PC-9 (cell line): ENCODE measurements around the gene SERTM1. TPM values are rescaled to one million over a fixed set of nuclear protein-coding genes. Genes with fewer than 3 reads are reported as not detected.

Experiments
- BruUV-seq: library from RNA; stranded (reverse); fragments of 400-500 nt; replicated peaks from 2 replicates; lab custom pipeline; 2021; lab: Mats Ljungman, UMichigan
- CTCF ChIA-PET: fragments of 300-600 bp; sonication (Branson Sonifier 250); formaldehyde crosslinking; loops from one replicate; lab custom pipeline; 2022; ENCODE audit warnings: antibody characterized with exemption; lab: Charles Lee
- POLR2A ChIA-PET: fragments of 300-600 bp; sonication (Branson Sonifier 250); formaldehyde crosslinking; loops from one replicate; lab custom pipeline; 2022; ENCODE audit warnings: antibody characterized with exemption; ENCODE audit not compliant: unreplicated experiment; lab: Charles Lee
- DNase-seq, 2 experiments: peaks; one replicate each; pipeline versions ENCODE4 v3.0.0 to v3.0.0-alpha.2; 2015 to 2022; ENCODE audit warnings: mixed read lengths in 1 of 2
- H2AFZ ChIP-seq: fragments of 200-600 bp; sonication (generic); 2 replicates; pipeline ENCODE4 v1.8.1; 2017; ENCODE audit warnings: antibody characterized with exemption
- H3F3A ChIP-seq: fragments of 200-600 bp; sonication (generic); 2 replicates; pipeline ENCODE4 v1.8.1; 2017; ENCODE audit warnings: antibody characterized with exemption, mild to moderate bottlenecking, low read depth; ENCODE audit not compliant: insufficient read depth
- H3K27ac ChIP-seq: fragments of 200-600 bp; sonication (generic); 2 replicates; pipeline ENCODE4 v1.6.1; 2016; ENCODE audit warnings: mixed run types
- H3K27me3 ChIP-seq: fragments of 200-600 bp; sonication (generic); 2 replicates; pipeline ENCODE4 v1.6.1; 2016; ENCODE audit warnings: low read depth, mixed run types; ENCODE audit not compliant: insufficient read depth
- H3K36me3 ChIP-seq: fragments of 200-600 bp; sonication (generic); 2 replicates; pipeline ENCODE4 v1.6.1; 2016; ENCODE audit warnings: low read depth, mixed run types
- H3K4me1 ChIP-seq: fragments of 200-600 bp; sonication (generic); replicated peaks from 2 replicates; pipeline ENCODE4 v1.6.1; 2016; ENCODE audit warnings: mixed run types; ENCODE audit not compliant: insufficient read depth
- H3K4me2 ChIP-seq: fragments of 200-600 bp; sonication (generic); 2 replicates; pipeline ENCODE4 v1.6.1; 2017; ENCODE audit warnings: mixed run types
- H3K4me3 ChIP-seq: fragments of 200-600 bp; sonication (generic); 2 replicates; pipeline ENCODE4 v1.6.1; 2016; ENCODE audit warnings: mixed run types
- H3K79me2 ChIP-seq: fragments of 200-600 bp; sonication (generic); 2 replicates; pipeline ENCODE4 v1.6.1; 2017; ENCODE audit warnings: low read depth, mixed run types
- H3K9me2 ChIP-seq: fragments of 200-600 bp; sonication (generic); 2 replicates; pipeline ENCODE4 v1.8.1; 2017; ENCODE audit warnings: mild to moderate bottlenecking; ENCODE audit not compliant: insufficient read depth
- H3K9me3 ChIP-seq: fragments of 200-600 bp; sonication (generic); 2 replicates; pipeline ENCODE4 v1.8.1; 2016; ENCODE audit warnings: low read depth; ENCODE audit not compliant: insufficient read depth
- H4K20me1 ChIP-seq: fragments of 200-600 bp; sonication (generic); 2 replicates; pipeline ENCODE4 v1.8.1; 2017; ENCODE audit not compliant: insufficient read depth
- CTCF ChIP-seq: fragments of 200-600 bp; sonication (generic); conservative IDR thresholded peaks from 2 replicates; pipeline ENCODE4 v1.6.1; 2017; ENCODE audit warnings: mixed run types, antibody characterized with exemption, mild to moderate bottlenecking, moderate library complexity
- EZH2 ChIP-seq: fragments of 200-600 bp; sonication (generic); IDR thresholded peaks from 2 replicates; pipeline ENCODE4 v1.8.0; 2017; ENCODE audit warnings: antibody characterized with exemption, low read depth
- intact Hi-C: fragments of 100-400 bp; cut with micrococcal nuclease; formaldehyde crosslinking; loops from one replicate; pipeline ENCODE4 v1.10.0; 2022; ENCODE audit not compliant: unreplicated experiment
- total RNA-seq: library from RNA; stranded (reverse); gene quantifications from 2 replicates; pipeline ENCODE4 v1.2.3, GENCODE V29; 2021

Gene SERTM1
- total RNA-seq, 1 experiment from 2014 or later = not detected

DNA sequence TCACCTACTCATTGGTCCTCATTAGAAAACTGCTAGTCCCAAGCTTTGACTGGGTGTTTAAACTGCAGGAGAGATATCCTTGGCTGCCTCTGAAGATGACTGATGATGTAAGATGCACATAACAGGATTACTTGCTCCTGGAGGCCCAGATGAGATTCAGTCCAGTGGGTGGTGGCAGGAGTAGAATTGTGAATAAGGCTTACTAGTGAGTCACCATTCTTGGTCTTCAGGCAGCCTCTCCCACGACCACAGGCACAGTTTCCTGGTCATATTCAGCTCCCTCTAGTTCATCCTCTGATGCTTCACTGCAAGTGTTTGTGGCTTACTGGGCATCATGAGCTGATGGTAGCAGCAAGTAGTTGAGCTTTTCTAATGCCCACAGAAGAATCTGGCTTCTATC is 12.1 kb downstream of the SERTM1 start:
- TF ChIP-seq CTCF (no peak), EZH2 (no peak)
- Histone ChIP-seq H3K9me2 (no peaks in the 10 kb centered on the region), H3F3A (no peaks in the 10 kb centered on the region), H3K9me3 (no peaks in the 10 kb centered on the region), H3K4me3 (no peak overlapping the region), H3K79me2 (no peaks in the 10 kb centered on the region), H3K27ac (no peak overlapping the region), H3K36me3 (no peaks in the 10 kb centered on the region), H2AFZ (no peak overlapping the region), H3K27me3 (no peaks in the 10 kb centered on the region; the same call in 1 of the 2 replicates), H3K4me1 (no peaks in the 10 kb centered on the region), H4K20me1 (no peaks in the 10 kb centered on the region), H3K4me2 (no peak overlapping the region)
- no peak for DNase-seq
- POLR2A ChIA-PET = no interaction called here
- no TSS peak for BruUV-seq
- CTCF ChIA-PET = no interaction called here
- intact Hi-C loops = no loop called here

- H3K4me2 ChIP-seq = no peak overlapping the region
- H3K4me3 ChIP-seq = no peak overlapping the region
- H2AFZ ChIP-seq = no peak overlapping the region
- no TSS peak for BruUV-seq
- no peaks in the 10 kb centered on the region for H4K20me1 ChIP-seq
- intact Hi-C loops = no loop called here
- no peaks in the 10 kb centered on the region for H3K9me3 ChIP-seq
- H3K4me1 ChIP-seq = no peaks in the 10 kb centered on the region
- H3K9me2 ChIP-seq = no peaks in the 10 kb centered on the region
- ChIA-PET CTCF (no interaction called here), POLR2A (no interaction called here)
- H3K79me2 ChIP-seq = no peaks in the 10 kb centered on the region
- H3K27ac ChIP-seq = no peak overlapping the region
- no peaks in the 10 kb centered on the region for H3F3A ChIP-seq
- no peak for DNase-seq
- TF ChIP-seq CTCF (no peak), EZH2 (no peak)
- H3K27me3 ChIP-seq = peaks cover 36% of the 10 kb centered on the region; the same call in 1 of the 2 replicates
- no peaks in the 10 kb centered on the region for H3K36me3 ChIP-seq
Measured at GRCh38 chr13:36696410-36697010, 22.7 kb downstream of the SERTM1 start.

- H3K4me2 ChIP-seq = no peak overlapping the region
- no peak for TF ChIP-seq EZH2
- no peak for TF ChIP-seq CTCF
- H3K79me2 ChIP-seq = no peaks in the 10 kb centered on the region
- H3K9me3 ChIP-seq = no peaks in the 10 kb centered on the region
- ChIA-PET CTCF (no interaction called here), POLR2A (no interaction called here)
- H3K4me1 ChIP-seq = no peaks in the 10 kb centered on the region
- no peaks in the 10 kb centered on the region for H3K36me3 ChIP-seq
- intact Hi-C loops = no loop called here
- H3K27ac ChIP-seq = no peak overlapping the region
- H4K20me1 ChIP-seq = no peaks in the 10 kb centered on the region
- H3K9me2 ChIP-seq = no peaks in the 10 kb centered on the region
- no peak overlapping the region for H2AFZ ChIP-seq
- BruUV-seq = no TSS peak
- DNase-seq = no peak
- no peaks in the 10 kb centered on the region for H3F3A ChIP-seq
- H3K27me3 ChIP-seq = peaks cover 13% of the 10 kb centered on the region; the same call in 1 of the 2 replicates
- no peak overlapping the region for H3K4me3 ChIP-seq
Measured at GRCh38 chr13:36700170-36700569, 26.4 kb downstream of the SERTM1 start.
